NCI-H1417 (cell line): ENCODE results near the gene GLCE.
A peak's percentile ranks its signal among the peaks of the same experiment; 100 is the strongest.
"Not testable (repeated sequence)": the region's sequence is repeated elsewhere in the genome, so short reads cannot be mapped to it uniquely, and the experiment has no call there.

ENCODE experiments used
- DNase-seq, 3 experiments: peaks; one replicate each; lab custom pipeline; 2025; lab: John Stamatoyannopoulos, UW

The GLCE gene

DNA sequence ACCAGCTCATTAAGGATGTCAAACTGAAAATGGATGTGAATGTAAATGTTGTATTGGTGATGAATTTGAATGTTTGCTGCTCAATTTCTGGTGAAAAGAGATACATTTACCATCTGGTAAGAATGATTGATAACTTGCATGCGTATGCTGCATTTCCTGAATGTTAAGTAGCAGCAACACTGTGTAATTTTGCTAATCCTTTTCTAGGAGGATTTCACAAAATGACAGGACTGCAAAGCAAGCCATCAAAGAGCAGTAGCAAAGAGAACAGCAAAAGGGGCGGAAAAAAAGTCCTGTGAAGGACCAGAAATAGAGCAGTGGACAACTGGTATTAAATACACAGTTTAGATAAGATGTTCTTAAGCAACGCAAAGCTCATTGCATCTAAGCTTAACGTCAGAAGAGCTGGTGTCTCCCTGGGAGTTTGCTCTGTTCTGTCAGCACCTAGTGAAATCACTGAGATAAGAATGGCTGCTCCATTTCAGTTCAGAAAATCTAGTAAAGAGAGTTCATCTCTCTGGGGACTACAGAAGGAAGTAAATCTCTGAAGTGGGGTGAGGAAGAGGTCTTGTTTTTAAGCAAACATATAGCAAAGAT lies 114.7 kb downstream of the GLCE start:
- no peak for DNase-seq

DNA sequence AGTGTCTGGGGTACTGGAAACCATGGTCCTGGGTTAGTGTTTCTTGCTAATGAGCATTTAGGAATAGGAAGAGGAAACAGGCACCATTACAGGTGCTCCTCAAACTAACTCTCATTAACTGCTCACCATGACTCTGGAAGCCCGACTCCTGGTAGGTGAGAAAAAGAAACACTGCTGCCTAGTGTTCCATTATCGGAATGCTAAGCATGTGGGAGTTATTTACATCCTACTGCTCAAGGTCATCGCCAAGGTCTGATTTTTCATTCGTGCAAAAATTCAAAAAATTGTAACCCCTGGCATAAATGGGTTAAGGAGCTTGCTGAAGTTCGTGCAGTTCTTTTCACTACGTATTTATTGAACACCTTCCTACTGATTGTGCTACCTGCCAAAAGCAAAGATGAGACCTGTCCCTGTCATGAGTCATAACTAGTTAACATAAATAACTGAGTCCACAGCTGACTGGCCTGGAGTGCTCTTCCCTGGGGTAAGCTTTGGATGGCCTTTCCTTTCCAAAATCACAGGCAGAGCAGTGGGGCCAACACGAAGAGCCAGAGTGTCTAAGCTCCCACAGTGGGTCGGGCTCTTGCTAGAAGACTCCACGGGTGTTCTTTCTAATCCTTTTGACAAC lies 115.6 kb downstream of the GLCE start:
- DNase-seq: no peak

DNA sequence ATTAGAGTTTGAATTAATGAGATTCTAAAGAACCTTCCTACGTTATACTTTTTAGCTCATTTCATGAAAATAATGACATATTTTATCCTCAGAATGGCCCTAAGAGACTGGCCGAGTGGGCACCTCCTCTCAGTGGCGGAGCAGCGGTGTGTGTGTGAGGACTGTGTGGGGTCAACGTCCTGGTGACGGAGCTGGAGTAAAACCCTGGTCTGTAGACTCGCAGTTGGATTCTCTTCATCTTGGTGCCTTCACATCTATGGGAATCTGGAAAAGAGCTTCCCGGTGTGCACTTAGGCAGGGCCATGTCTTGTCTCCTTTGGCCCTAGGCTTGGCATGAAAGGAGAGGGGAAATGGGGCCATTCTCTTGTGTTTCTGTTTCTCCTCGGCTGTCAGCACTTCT lies 116.9 kb downstream of the GLCE start:
- no peak for DNase-seq

DNA sequence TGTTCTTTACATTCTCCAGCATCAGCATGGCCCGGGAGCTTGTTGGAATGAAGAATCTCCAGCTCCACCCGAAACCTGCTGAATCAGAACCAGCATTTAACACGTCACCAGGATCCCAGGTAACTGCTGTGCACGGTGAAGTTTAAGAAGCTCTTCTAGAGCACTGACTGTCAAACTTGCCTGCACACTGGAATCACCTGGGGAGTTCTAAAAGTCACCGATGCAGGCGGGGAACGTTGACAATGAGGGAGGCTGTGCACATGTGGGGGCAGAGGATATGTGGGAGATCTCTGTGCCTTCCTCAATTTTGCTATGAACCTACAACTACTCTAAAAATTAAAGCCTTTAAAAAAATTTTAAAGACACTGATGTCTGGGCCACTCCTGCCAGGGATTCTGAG lies 119.2 kb downstream of the GLCE start:
- DNase-seq: no peak

DNA sequence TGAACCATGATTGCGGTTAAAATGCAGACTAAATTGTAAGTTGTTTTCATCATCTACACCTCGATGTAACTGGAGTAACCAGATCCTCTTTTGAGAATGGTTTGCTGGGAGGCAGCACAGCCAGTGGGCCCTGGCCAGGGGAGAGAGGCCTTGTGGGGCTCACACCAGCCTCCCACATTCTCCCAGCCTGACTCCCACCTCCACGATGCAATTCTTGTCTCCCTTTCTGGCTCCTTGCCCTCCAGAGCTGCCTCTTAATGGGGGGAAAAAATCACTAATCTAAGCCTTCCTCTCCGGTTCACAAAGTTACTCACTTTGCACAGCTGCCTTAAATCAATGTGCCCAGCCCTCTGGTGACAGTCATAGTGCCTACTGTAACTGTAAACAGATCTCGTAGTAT lies 120.3 kb downstream of the GLCE start:
- no peak for DNase-seq

DNA sequence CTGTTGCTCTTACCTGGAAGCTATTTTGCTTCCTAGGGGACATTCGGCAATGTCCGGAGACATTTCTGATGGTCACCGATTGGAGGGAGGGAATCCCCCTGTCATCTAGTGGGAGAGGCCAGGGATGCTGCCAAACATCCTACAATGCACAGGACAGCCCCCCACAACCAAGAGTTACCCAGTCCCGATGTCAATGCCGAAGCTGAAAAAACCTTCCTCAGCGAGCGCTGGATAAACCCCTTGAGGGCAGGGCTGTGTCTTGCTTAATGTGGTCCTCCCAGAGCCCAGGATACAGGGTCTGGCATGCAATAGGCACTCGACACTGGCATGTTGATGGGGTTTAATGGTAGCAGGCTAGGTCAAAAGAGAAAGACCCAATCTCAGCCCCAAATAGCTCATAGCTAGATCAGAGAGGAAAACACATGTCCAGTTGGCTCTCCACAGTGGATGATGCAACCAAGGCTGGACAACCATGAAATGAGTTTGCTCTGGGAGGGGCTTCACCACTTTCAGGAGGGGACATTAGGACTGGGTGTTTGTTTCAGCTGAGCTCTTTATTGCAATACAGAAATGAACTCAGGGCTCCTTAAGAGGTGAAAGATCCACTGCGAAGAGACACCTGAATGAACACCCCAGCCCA lies 121.8 kb downstream of the GLCE start:
- DNase-seq: no peak

DNA sequence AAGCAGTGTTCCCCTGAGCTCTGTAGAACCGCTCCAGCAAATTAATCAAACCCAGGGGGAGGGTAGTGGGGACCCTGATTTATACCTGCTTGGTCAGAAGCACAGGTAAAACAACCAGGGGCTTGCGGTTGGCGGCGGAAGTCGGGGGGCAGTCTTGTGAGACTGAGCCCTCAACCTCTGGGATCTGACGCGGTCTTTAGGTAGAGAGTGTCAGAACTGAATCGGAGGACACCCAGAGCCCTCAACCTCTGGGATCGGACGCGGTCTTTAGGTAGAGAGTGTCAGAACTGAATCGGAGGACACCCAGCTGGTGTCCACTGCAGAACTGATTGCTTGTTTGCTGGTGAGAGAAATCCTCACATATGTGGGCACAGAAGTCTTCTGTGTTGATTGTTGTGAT lies 125.4 kb downstream of the GLCE start:
- no peak for DNase-seq

DNA sequence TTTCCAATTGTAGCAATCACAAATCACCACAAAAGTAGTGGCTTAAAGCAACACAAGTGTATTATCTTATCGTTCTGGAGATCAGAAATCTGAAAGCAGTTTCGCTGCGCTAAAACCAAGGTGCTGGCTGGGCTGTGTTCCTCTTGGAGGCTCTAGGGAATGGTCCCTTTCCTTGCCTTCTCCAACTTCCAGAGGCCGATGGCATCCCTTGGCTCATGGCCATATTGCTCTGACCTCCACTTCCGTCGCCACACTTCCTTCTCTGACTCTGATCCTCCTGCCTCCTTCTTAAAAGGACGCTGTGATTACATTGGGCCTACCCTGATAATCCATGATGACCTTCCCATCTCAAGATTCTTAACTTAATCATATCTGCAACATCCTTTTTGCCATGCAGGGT lies 127.6 kb downstream of the GLCE start:
- DNase-seq: no peak

DNA sequence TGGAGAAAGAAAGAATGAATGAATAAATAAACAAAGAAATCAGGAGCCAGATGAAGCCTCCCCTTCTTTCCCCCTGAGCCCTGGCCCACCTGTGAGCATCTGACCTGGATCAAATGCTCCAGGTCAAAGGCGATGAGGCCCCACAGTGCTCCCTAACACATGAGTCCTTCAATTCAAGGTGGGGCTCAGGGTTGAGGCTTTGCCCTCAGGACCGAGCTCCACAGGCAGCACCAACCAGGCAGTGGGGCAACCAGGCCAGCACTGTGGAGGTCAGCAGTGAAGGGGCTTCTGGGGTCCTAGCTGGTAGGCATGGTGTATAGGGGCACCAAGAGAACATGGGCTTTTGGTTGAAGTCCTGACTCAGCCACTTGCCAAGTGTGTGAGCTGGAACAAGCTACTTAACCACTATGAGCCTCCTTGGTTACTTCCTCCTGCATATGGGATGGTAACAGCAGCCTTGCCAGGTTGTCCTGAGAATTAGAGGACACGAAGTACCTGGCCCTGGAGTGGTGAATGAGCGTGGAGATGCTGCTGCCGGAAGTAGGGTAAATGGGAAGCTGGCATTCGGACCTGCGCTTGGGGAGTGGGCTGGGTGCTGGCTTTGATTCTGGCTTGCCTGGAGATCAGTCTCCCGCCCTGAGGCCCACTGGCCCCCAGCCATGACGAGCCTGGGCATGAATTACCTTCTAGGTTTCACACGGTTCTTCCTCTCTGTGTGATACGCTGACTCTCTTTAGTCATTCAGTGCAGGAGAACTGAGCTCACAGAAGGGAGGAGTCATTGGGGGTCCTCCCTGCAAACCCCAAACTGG lies 128.3 kb downstream of the GLCE start:
- DNase-seq: no peak

DNA sequence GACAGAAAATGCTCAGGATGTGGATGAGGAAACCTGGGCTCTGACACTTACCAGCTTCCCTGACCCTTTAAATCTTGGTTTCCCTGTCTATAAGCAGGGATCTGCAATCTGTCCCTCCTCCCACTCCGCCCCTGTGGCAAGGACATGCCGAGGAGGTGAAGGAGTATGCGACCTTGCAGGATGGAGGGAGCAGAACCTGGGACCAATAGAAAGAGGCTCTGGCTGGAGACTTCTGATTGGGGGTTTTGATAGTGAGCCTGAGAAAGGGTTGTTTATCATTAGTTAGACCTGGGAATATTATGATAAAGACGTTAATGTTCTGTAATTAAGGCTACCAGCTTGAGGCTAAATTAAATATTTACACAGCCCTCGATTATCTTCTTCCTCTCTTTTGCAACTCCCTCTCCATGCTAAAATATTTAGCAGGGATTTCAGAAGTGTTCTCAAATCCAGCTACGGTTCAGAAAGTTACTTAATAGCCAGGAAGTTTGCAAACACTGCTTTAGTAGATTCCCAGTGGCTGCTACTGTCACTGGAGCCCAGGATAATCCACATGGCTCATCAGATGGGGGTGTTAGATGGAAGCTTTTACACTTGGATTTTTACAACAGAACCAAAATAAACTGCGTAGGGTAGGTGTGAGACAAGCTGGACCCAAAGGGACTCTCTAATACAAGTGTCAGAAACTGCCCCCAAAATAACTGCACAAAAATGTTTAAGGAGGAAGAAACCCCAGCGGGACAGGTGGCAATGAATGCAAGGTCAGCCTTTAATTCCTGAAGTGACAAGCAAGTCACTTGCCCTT lies 129.1 kb downstream of the GLCE start:
- DNase-seq: peak in 2 of 3 experiments; percentile 21 to 67

DNA sequence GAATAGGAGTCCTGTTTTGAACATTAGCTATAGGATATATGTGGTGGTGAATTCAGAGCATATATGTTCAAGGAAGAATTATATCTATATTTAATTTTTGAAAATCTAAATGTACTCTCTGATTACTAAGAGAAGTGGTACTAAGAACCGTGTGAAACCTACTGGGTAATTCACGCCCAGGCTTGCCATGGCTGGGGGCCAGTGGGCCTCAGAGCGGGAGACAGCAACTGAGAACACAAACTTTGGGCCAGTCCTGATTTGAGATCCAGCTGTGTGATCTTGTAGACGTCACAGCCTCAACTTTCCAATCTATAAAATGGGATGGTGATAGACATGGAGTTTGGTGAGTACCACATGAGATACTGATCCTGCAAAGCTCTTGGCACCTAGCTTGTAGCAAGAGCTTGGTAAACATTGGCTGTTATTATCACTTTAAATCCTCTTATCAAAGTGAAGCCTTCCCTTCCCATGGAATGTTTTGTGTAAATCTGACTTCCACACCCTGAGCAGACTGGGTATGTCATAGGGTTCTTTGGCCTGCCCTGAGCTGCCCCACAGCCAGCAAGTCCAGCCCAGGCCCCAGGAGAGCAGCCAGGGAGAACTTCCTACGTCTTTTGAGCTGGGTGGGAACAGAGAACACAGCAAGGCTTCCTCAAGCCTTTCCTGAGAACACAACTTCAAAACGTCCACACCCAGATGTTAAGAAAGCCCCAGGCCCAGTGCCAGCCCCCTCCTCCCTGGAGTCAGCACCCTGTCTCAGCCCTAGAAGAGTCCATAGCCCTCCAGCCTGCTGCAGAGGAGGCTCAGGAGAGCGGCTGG lies 130.1 kb downstream of the GLCE start:
- no peak for DNase-seq

DNA sequence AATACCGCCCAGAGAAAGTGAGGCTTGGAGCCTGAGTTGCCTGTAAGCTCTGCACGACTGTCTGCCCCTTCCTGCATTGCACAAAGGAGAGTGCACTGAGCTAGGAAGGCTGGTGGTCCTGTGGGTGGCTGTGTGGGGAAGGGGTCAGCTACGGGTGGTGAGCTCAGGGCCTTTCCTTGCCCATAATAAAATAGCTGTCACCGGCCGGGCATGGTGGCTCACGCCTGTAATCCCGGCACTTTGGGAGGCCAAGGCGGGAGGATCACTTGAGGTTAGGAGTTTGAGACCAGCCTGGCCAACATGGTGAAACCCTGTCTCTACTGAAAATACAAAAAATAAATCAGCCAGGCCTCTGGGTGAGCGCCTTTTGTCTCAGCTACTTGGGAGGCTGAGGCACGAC lies 131.2 kb downstream of the GLCE start:
- DNase-seq: not testable (repeated sequence)

DNA sequence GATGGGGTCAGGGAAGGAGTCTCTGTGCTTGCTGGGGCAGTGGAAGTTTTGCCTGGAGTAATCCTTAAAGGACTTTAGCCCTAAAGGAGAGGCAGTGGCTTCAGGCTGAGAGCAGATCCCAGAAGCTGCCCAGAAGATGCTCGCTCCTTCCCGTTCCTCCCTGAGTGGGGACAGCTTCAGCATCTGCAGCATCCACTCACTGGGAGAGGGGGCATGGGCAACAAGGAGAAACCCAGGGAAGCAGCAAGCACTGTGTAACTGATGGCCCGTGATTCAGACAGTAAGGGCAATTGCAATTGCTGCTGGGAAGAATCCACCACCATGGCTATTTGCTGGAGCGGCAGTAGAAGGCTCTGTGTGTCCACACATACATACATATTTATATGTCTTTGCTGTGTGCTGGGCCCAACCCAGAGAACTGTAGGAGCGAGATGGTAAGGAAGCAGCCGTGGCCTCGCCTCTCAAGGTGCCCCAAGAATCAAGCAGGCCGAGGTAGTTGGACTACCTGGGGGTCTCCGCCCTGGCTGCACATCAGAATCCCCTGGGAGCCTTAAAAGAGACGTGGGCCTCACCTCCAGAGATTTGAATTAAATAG lies 132.5 kb downstream of the GLCE start:
- no peak for DNase-seq

DNA sequence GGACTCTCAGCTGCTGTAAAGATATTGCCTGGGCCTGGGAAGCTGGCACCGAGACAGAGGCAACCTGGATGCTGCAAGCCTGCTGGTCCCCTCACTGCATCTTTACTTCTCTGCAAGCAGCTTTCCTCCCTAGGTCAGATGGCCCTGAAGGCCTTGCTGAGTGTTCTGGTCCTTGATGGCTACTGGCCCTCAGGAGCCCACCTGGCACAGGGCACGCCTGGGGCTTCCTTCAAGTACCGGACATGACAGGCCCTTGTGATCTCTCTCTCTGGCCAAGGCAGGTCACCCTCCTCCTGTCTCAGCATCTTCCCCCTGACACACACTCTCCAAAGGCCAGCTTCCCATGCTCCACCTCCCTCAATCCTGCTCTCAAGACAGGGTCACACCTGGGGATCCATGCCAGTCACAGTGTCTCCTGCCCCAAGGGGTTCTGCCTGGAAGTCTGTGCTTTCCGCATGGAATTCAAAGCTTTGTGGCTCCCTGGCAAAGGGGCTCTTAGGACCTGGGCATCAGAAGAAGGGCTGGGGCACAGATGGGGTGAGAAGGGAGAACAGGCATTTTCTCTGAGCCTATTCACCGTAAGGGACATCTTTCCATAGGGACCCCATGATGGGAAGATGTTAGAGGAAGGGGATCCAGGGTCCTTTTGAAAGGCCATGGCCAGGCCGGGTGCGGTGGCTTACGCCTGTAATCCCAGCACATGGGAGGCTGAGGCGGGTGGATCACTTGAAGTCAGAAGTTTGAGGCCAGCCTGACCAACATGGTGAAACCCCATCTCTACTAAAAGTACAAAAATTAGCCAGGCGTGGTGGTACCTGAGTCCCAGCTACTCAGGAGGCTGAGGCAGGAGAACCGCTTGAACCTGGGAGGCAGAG lies 133.5 kb downstream of the GLCE start:
- no peak for DNase-seq

DNA sequence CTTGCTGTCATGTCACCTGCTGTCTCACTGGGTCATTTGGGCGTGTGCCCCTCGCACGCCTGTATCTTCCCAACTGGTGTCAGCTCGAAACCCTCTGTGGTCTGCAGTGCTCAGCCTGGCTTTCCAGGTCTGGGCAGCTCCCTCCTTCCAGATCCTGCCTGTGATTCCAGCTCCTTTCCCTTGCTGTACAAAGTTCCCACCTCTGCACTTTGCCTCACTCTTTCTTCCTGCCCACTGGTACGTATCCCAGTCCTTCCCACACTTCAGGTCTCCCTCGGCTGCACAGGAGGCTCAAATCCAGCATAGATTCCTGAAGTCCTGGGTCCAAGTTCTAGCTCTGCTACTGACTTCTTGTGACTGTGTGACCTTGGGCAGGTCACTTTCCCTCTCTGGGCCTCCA lies 136.2 kb downstream of the GLCE start:
- no peak for DNase-seq

DNA sequence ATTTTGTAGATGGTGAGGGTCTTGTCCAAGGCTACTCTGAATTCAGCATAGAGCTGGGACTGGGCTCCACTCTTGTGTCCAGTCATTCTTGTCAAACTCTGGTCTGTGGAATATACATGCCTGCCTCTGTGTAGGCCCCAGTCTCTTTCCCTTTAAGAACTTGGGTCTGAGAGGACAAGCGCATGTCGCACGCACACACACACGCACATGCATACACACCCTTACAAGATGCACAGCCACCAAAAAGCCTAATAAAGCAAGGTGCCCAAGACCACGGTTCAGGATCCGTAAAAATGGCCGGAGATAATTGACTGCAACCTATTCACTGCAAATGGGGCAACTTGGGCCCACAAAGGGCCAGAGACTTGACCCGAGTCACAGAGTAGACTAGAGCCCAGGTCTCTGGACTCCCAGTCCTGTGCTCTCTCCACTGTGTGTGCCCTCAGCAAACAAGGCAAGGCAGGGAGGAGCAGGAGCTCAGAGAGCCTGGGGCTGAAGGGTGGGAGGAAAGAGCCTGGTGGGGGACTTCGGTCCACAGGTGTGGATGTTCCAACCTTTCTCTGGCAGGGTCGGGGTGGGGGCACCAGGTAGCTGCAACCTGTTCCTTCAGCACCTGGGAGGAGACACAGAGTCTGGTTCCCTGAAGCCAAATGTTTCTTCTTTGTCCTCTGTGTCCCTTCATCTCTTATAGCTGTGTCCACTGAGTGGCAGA lies 137.4 kb downstream of the GLCE start:
- no peak for DNase-seq

DNA sequence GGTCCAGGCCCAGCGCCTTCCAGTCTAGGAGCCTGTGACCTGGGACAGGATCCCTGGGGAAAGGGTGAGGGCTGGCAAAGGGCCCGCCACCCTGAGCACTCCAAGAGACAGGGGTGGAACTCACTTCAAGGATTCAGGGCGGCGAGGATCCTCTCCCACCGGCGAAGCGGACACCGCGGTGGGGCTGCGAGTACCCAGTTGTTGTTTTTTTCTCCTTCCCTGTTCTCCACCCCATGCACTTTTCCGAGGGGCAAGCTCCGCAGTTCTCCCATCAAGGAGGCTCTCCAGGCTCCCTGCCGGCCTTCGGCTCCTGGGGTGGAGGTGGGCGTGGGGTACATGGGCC lies 137.9 kb downstream of the GLCE start:
- DNase-seq: no peak

DNA sequence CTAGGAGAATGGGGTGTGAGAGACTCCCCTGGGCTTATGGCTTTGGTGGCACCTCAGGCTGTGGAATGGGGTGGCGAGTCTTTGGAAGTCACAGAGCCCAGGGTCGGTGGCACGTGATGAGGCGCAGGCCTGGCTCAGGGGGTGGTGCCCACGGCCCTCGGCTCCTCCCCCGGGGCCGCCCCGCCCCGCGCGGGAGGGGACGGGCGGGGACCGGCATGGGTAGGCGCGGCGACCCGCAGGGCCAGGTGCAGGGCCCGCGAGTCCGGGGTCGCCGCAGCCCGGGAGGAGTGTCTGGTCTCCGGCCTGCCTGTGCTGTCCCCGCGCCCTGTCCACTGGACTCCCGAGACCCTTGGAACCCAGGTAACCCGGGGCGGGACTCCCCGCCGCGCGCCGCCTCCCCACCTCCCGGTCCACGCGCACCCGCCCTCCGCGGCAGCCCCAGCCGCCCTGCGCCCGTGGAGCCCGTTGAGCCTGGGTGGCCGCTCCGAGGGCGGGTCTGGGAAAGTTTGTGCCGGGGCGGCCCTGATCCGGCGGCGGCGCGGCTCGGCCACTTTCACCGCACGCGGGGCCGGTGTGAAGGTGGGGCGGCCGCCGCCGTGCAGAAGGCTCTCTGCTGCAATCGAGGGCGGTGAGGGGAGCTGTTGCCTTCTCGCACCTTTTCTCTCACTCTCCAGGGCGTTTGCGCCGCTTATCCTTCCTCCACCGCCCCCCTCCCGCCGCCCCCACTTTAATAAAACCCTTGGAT lies 138.4 kb downstream of the GLCE start, which contains the start of gene PAQR5:
PAQR5 (plus strand) TSS at position 216 of the 745 bp plus-strand sequence. CDS start 61,169 bp downstream, outside the sequence.
- peak; percentile 35 to 85 (median 76) for DNase-seq
